Measurements from ENCODE around the gene AXIN1. TPM values are rescaled to one million over a fixed set of nuclear protein-coding genes. Genes with fewer than 3 reads are reported as not detected.

Gene AXIN1
- total and polyA plus RNA-seq, 2 of the 8 experiments (the other 6 are each of a cell fraction or from before 2014, with no cell fraction given), result 12.5 to 41.9 TPM

DNA sequence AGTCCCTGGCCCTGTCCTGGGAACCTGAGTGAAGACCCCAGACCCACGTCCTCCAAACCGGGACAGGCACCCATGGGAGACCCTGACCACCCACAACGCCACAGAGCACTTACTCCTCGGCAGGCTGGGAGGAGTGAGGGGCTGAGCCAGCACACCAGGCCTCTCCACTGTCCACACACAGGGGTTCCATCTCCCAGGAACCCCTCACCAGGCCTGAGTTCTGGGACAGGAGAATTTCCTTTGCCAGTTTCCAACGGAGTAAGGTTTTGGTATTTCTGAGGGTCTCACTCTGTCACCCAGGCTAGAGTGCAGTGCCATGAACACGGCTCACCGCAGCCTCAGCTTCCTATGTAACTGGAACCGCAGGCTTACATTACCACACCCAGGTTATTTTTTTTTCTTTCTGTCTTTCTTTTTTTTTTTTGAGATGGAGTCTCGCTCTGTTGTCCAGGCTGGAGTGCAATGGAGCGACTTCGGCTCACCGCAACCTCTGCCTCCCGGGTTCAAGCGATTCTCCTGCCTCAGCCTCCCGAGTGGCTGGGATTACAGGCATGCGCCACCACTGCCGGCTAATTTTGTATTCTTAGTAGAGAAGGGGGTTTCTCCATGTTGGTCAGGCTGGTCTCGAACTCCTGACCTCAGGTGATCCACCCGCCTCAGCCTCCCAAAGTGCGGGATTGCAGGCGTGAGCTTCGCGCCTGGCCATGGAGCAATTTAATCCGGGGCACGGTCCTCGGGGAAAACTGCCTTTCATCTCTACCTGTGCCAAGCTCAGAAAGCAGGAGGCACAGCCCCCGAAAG lies 27.6 kb upstream of the AXIN1 start:
- Histone ChIP-seq H2AFZ (ENCODE audit: low read length) (no peak overlapping the region), H3K9me3 (ENCODE audit: insufficient read depth in 2 of 2, low read depth in 1 of 2, low read length in 1 of 2) (no peaks in the 10 kb centered on the region), H3K36me3 (ENCODE audit: control insufficient read depth in 2 of 4, insufficient read depth in 4 of 4, low read length in 3 of 4) (peaks cover 2 to 24% (median 7%) of the 10 kb centered on the region in 4 experiments; a peak in 7 of 8 replicates), H3K9ac (replicated peaks in 1 of 4; ENCODE audit: extremely low read depth in 1 of 4, low read depth in 3 of 4, low read length in 3 of 4) (no peak overlapping the region; a peak in 1 of 7 replicates), H2BK15ac (ENCODE audit: low read length) (0 out of 2 replicates have a peak overlapping the region, but pooled peaks have one; percentile 81), H2AK5ac (ENCODE audit: low read depth, low read length) (peak overlapping the region; percentile 95; the same call in 1 of the 2 replicates), H2BK120ac (replicated peaks; ENCODE audit: low read depth, low read length) (peak overlapping the region; percentile 43), H3K79me2 (ENCODE audit: control insufficient read depth in 1 of 2, insufficient read depth in 2 of 2, low read length in 2 of 2) (peaks cover 0 to 24% of the 10 kb centered on the region in 2 experiments; a peak in 2 of 4 replicates), H3K4ac (replicated peaks; ENCODE audit: insufficient read length, low read depth, low read length) (peak overlapping the region; percentile 2), H2BK5ac (ENCODE audit: low read depth, low read length) (peak overlapping the region; percentile 20; the same call in 1 of the 2 replicates), H3K4me2 (ENCODE audit: insufficient read depth in 1 of 2, low read depth in 2 of 2, low read length in 2 of 2) (peak overlapping the region; percentile 68 to 93), H2BK20ac (ENCODE audit: low read length) (no peak overlapping the region), H3K23me2 (ENCODE audit: low read depth, low read length) (peaks cover 13% of the 10 kb centered on the region), H4K20me1 (replicated peaks in 1 of 2; ENCODE audit: control insufficient read depth in 1 of 2, insufficient read depth in 2 of 2, low read length in 2 of 2) (peaks cover 11 to 24% of the 10 kb centered on the region in 2 experiments), H3K23ac (ENCODE audit: insufficient read length) (no peak overlapping the region), H3K27me3 (replicated peaks in 1 of 4; ENCODE audit: control insufficient read depth in 3 of 4, extremely low read depth in 1 of 4, insufficient read depth in 3 of 4, low read length in 3 of 4) (peaks cover 0 to 3% (median under 1%) of the 10 kb centered on the region in 4 experiments; a peak in 2 of 7 replicates), H4K91ac (replicated peaks; ENCODE audit: insufficient read length, low read length) (no peak overlapping the region), H3K4me1 (replicated peaks in 1 of 4; ENCODE audit: control insufficient read depth in 3 of 4, insufficient read depth in 4 of 4, low read length in 3 of 4) (peaks cover 8 to 29% (median 19%) of the 10 kb centered on the region in 4 experiments), H3K27ac (ENCODE audit: low read depth, low read length) (no peak overlapping the region), H4K8ac (ENCODE audit: extremely low read depth, insufficient read depth, low read length) (peak overlapping the region; percentile 3; the same call in 1 of the 2 replicates), H2BK12ac (ENCODE audit: low read depth, low read length) (peak overlapping the region; percentile 60; the same call in 1 of the 2 replicates), H3K79me1 (ENCODE audit: low read depth, low read length) (peaks cover 4% of the 10 kb centered on the region; the same call in 1 of the 2 replicates), H3K56ac (replicated peaks; ENCODE audit: insufficient read length, low read depth, low read length) (no peak overlapping the region), H3K18ac (ENCODE audit: extremely low read depth, low read length) (no peak overlapping the region), H3K4me3 (ENCODE audit: extremely low read depth in 1 of 4, insufficient read depth in 2 of 4, low read depth in 3 of 4, low read length in 4 of 4) (peak overlapping the region; percentile 5 to 94 (median 74); a peak in 6 of 8 replicates), H3K14ac (ENCODE audit: insufficient read length) (no peak overlapping the region), H4K5ac (ENCODE audit: insufficient read length, low read depth, low read length) (peak overlapping the region; percentile 68)
- no peak for DNase-seq (ENCODE audit: low read depth in 1 of 2, low spot score in 2 of 2)
- TF ChIP-seq, protein P1, sequence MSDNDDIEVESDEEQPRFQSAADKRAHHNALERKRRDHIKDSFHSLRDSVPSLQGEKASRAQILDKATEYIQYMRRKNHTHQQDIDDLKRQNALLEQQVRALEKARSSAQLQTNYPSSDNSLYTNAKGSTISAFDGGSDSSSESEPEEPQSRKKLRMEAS (IDR thresholded peaks at IDR 0.05), result no peak
- TF ChIP-seq NRF1 (IDR thresholded peaks at IDR 0.05; ENCODE audit: low read depth, low read length) (no peak), HDAC2 (IDR thresholded peaks at IDR 0.05; ENCODE audit: borderline replicate concordance in 1 of 2, low read depth in 2 of 2, low read length in 2 of 2) (no peak), RNF2 (IDR thresholded peaks at IDR 0.05; ENCODE audit: borderline replicate concordance, low read depth, low read length, missing control alignments, poor library complexity, severe bottlenecking) (no peak)
- POLR2A ChIA-PET (ENCODE audit: partially characterized antibody), result interaction anchor here (0.8 to 3.0 kb wide), 9 partner anchors 10 to 327 kb away, joined by 3 to 22 read pairs (median 6); partner anchors contain the start of genes DECR2, MRPL28, POLR3K and RAB11FIP3
- CTCF ChIA-PET (ENCODE audit: partially characterized antibody), result interaction anchor here (1.3 kb wide), 1 partner anchor 11 kb away, joined by 3 read pairs; no protein-coding TSS in a partner anchor
- WGBS, 2 experiments (ENCODE audit: extremely low coverage in 1 of 2, insufficient coverage in 1 of 2, insufficient read length in 1 of 2, insufficient replicate concordance in 2 of 2, low coverage in 1 of 2, low lambda C conversion rate in 2 of 2, missing lambda C conversion rate in 1 of 2), result 73% methylated on average over 21 of the region's 27 CpGs; no CpG with 5 or more reads in 1 of the 2 experiments
- no peak for FAIRE-seq
